MV-4-11 (cell line): ENCODE results near the gene MPST.
"Not testable (repeated sequence)": the region's sequence is repeated elsewhere in the genome, so short reads cannot be mapped to it uniquely, and the experiment has no call there.

ENCODE experiments used
- DNase-seq: peaks from one replicate; lab custom pipeline; 2025; lab: John Stamatoyannopoulos, UW

MPST gene

DNA sequence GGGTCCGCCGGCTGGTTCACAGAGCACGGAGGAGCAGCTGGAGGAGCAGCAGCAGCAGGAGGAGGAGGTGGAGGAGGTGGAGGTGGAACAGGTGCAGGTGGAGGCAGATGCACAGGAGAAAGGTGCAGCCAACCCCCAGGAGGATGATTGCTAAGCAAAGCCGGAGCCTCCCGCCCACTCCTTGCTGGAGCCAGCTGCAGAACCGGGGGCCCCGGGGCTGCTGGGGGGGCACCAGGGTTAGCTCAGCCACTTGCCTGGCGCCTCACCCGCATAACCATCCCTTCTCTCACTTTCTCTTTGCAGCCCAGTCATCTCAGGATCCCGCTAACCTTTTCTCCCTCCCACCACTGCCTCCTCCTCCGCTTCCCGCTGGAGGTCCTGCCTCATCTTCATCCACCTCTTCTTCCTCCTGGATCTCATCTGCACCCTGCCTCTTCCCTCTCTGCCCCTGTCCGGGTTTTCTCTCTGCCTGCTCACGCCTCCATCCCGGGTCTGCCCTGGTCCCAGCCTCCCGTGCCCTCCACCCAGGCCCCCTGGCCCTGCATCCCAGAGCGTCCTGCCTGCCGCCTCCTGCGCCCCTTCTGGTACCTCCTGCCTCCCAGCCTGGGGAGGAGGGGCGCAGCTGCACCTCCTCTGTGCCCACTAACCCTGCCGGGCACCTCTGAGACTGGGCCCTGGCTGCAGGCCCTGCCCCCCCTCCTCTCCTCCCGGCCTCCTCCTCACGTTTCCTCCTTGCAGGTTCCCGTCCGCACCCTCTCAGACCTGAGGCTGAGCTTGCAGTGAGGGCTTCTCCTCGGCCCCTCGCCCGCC lies 41.5 kb downstream of the MPST start:
- no peak for DNase-seq

- DNase-seq: no peak
Observed at GRCh38 chr22:37061611-37062375, 42.3 kb downstream of the MPST start.

DNA sequence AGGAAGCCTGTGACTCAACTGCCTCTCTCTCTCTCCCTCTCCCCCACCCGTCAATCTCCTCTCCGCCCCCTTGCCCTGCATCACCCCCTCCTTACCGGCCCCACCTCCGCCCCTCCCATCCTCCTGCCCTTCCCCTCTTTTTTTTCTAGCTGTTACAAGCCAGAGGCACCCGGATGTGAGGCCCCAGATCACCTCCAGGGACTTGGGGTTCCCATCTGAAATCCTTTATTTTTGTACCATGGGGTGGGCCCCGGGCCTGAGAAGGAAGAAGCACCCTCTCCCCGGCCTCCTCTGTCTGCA lies 42.8 kb downstream of the MPST start:
- DNase-seq: no peak

DNA sequence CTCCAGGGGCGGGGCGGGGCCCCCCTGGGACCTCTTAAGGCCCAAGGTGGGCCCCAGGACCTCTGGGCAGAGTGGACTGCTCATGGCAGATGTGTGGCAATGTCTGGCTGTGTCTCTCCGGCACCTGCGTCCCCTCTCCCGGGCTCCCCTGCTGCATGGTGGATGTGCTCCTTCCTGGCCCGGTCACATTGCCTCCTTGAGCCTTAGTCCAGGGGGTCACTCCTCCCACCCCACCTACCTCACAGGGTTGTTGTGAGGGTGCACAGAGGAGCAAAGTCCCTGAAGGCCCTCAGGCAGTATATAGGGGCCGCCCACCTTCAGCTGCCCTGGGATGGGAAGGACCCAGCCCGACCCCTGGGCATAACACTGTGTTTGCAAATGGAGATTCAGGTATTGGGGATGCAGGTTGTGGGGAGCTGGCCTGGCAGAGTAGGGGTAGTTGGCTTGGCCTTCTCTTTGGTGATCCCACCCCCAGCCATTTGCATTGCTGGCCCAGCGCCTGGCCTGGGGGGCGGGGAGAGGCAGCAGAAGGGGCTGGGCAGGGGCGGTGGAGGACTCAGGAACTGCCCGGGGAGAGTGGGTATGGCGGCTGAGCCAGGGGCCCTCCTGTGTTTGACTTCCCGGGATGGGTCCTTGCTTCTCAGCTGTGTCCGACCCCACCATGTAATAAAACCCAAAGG lies 43.3 kb downstream of the MPST start:
- no peak for DNase-seq

DNA sequence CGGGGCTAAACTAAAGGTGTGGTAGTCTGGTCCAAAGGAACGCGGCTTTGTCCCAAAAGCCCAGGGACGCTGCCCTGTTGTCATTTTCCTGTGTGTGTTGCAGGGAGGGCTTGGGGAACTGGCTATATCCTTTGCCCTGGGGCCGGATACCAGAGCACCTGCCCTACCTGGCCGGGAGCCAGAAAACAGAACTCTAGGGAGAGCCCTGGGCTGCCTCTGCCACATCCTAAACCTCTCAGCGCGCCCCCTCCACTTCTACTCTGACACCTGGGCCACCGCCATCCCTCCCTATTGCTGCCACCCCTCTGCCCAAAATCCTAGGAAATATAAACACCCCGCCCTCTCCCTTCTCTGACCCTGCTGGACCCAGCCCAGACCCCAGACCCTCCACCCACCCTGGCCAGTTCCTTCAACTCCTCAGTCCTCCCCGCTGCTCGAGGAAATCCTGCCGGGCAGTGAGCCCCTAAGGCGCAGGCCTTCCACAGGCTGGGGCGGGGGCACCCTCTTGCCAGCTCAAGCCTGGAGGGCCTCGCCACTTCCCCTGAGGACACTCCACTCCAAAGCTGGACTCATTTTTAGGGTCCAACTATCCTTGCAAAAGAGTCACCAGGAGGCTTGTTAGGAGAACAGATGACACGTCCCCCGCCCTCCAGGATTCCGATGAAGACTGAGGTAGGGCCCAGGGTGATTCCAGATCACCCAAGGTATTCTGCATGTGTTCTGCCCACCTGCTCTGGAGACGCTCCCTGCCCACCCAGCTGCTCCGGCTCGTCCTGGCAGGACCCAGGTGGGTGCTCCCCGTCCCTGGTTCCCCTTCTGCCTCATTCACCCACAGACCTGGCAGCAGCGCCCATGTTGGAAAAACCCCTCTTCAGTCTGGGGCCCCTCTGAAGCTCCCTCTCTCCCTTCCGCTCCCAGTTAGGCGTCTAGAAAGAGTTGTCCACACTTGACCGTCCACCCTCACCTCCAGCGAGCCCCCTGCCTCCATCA lies 44.2 kb downstream of the MPST start:
- DNase-seq: no peak

DNA sequence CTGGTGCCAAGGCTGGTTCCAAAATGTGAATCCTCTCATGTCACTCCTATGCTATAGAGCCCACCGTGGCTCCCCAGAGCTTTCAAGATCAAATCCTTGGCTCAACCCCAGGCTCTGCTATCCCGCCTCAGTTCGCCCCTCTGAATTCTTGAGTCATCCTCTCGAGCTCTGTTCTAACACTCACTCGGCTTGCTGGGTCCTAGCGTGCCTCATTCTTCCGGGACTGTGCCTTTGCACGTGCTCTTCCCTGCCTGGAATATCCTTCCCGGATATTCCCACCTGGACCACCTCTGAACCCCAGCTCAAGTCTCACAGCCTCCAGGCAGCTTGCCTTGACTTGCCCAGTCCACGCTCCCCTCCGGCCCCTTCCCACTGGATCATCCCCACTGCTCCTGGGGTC lies 45.0 kb downstream of the MPST start:
- DNase-seq: no peak

- no peak for DNase-seq
Observed at GRCh38 chr22:37065180-37065579, 45.6 kb downstream of the MPST start.

DNA sequence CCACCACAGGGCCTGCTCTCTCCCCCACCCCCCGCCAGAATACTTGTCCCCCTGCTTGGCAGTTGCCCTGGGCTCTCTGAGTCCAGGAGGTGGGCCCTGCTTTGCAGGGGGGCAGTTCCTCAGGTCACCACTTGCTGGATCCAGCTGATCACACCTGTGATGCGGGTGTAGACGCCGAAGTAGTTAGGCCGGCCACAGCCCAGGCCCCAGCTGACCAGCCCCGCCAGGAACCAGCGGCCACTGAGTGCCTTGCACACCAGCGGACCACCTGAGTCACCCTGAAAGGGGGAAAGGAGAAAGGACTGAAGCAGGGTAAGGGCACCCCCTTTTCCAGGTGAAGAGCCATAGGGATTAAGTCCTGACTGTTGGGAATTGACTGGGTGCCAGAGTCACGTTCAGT lies 46.4 kb downstream of the MPST start:
- DNase-seq: no peak

GRCh38 chr22:37067428-37067827 lies 47.9 kb downstream of the MPST start:
- no peak for DNase-seq

GRCh38 chr22:37068859-37069258 lies 49.3 kb downstream of the MPST start:
- no peak for DNase-seq

- DNase-seq: no peak
Observed at GRCh38 chr22:37069319-37069718, 49.8 kb downstream of the MPST start.

DNA sequence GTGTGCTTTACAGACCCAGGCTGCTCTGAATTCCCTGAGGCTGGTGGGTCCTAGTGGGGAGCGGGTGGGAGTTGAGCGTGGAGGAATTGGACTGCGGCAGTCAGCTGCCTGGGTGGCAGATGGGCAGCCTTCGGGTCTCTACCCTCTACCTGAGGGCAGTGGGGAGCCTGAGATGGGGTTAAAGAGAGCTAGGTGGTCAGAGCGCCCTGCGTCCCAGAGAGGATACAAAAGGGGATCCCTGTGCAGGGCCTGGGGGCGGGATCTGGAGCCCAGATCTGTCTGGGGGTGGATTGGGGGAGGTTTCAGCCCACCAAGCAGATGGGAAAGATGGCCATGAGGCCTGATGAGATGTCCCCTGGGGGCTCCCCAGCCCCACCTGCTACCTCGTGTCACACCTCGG lies 50.2 kb downstream of the MPST start:
- DNase-seq: no peak

- no peak for DNase-seq
Observed at GRCh38 chr22:37070334-37070733, 50.8 kb downstream of the MPST start.

- no peak for DNase-seq
Observed at GRCh38 chr22:37070744-37071143, 51.2 kb downstream of the MPST start.

GRCh38 chr22:37071850-37072592 lies 52.5 kb downstream of the MPST start:
- not testable (repeated sequence) for DNase-seq

GRCh38 chr22:37072673-37073072 lies 53.1 kb downstream of the MPST start:
- DNase-seq: no peak

DNA sequence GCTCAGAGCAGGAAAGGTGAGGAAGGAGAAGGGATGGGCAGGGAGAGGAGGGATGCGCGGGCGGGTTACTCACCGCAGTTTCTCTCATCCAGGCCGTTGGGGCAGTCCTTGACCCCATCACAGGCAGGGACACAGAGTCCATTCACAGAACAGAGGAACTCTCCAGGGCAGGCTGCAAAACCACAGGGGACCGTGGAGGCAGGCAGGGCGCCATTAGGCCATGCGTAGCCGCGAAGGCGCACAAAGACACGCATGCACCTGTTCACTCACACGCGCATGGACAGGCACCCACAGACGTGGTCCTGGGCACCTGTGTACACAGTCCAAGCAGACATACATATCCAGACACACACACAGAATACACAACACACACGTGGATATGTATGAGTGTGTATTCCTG lies 55.0 kb downstream of the MPST start:
- DNase-seq: no peak

DNA sequence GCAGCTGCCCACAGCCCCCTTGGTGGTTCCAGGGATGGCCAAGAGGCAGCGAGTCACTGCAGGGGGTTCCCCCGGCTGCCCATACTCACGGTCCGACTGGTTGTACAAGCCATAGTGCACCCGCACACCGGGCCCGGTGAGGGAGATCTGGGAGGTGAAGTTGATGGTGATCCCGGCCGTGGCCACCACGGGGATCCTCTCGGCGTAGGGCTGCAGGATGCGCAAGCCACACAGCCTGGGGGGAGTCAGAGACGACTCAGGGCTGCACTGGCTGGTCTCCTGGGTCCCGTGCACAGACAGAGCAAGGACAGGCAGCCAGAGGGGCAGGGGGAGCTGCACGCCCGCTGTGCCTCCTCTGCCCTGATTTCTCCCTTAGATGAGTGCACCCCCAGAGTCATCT lies 55.5 kb downstream of the MPST start:
- no peak for DNase-seq

GRCh38 chr22:37075822-37076433 lies 56.4 kb downstream of the MPST start:
- DNase-seq: no peak

- peak; percentile 17 for DNase-seq
Observed at GRCh38 chr22:37077802-37078448, 58.4 kb downstream of the MPST start.
